ENCODE results near the gene BRPF1. TPM values are rescaled to one million over a fixed set of nuclear protein-coding genes. Genes with fewer than 3 reads are reported as not detected.
A peak's percentile ranks its signal among the peaks of the same experiment; 100 is the strongest.

The BRPF1 gene
- total and polyA plus RNA-seq, 4 donors, result 4.1 to 17.6 (median 11.6) TPM

DNA sequence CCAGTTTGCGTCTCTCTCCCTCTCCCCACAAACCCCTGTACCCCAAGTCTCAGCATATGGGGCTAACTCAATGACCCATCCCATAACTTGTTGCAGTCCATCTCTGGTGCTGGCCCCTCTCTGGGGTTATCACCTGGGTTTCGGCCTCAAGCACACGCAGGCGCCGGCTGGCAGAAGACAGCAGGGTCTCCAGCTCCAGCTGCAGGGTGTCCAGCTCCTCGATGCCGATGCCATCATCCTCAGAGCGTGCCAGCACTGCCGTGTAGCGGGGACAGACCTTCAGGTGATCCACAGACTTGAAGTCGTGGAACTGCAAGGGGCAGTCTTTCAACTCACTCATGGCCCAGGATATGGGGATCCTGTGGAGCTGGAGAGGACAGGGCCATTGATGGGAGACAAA is 59.6 kb downstream of the BRPF1 start:
- Histone ChIP-seq H3K4me3 (ENCODE audit: low read length in 2 of 2) (no peak overlapping the region), H3K4me1 (ENCODE audit: control insufficient read depth in 1 of 2, insufficient read depth in 2 of 2, low read length in 2 of 2) (no peaks in the 10 kb centered on the region), H3K27ac (ENCODE audit: low read depth in 1 of 2, low read length in 2 of 2) (no peak overlapping the region), H3K27me3 (ENCODE audit: control insufficient read depth in 1 of 2, insufficient read depth in 2 of 2, low read length in 1 of 2) (no peaks in the 10 kb centered on the region), H3K36me3 (ENCODE audit: control insufficient read depth in 1 of 2, insufficient read depth in 2 of 2, low read length in 1 of 2) (peaks cover 0 to 4% of the 10 kb centered on the region in 2 donors), H3K9me3 (ENCODE audit: control insufficient read depth, low read length) (no peaks in the 10 kb centered on the region)
- WGBS, 2 donors, result 84% methylated on average over 11 of the region's 11 CpGs
- ATAC-seq (ENCODE audit: low FRiP score) (no peak), DNase-seq (peak in 1 of 2 donors; percentile 55)
- intact Hi-C loops (cut with DNase I), result loop anchor here (5.0 kb wide), 1 partner anchor 39 kb away; no protein-coding TSS in a partner anchor

DNA sequence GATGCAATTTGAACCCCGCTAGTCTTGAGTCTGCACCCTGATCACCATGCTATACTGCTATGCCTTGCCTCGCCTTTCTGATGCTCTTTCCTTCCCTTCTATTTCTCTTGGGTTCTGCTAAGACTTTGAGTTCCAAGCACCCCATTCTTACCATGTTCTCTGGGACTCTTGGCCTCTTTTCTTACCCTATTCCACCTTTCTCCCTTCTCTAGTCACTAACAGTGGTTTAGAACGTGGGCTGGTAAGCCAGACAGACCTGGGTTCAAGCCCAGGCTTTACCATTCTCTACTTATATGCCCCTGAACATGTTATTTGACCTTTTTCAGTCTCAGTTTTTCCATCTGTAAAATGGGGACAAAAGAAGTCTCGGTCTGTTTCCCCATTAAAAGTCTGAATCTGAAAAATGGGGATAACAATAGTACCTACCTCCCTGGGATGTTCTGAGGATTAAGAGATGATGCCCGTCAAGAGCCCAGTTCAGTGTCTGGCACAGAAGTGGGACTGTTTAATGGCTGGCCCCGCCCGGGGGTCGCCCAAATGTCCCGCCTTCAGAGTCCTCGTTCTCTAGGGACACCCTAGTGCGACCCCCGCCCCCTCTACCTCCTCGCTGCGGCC is 60.4 kb downstream of the BRPF1 start:
- peak in 1 of 2 donors; percentile 0 for DNase-seq
- no peaks in the 10 kb centered on the region for H3K4me1 ChIP-seq (ENCODE audit: control insufficient read depth in 1 of 2, insufficient read depth in 2 of 2, low read length in 2 of 2)

DNA sequence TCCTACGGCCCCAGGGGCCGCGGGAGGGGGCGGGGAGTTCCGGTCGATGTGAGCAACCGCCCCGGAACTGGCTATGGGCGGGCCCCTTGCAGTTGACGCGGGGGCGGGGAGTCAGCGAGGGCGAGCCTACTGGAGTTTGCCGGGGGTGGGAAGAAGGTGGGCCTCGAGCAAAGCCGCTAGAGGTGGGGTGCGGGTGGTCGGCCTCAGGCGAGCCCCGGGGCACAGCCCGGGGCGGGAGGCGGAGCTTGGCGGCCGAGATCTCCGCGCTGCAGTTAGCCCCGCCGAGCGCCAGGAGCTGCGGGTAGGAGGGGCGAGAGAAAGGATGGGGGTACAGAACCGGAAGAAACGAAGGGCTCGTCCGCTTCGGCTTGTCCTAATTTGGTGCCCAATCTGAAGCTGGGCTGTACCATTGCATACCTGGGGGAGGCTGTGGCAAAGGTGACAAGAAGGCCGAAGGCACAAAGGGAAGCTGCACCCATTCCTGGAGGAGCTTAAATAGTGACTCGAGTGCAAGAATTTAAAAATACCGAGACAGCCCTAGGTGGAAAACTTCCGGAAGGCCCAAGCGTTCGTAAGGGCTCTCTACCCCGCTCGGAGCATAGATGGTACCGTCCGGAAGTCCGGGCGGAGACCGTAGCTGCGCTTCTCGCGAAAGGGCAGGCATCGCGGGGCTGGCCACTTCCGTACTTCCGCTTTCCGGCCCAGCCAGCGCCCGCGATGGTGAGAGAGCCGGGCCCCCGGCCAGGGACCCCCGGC is 61.0 kb downstream of the BRPF1 start, which contains the start of the genes ARPC4 and TADA3:
Gene ARPC4, plus strand, starts transcription at position 678 of the 756 bp plus-strand sequence. Its CDS starts 40 bp downstream, at position 718.
Gene TADA3, minus strand, starts transcription at position 69 of the 756 bp plus-strand sequence. CDS start 1,007 bp downstream, outside the sequence.
- ATAC-seq (ENCODE audit: low FRiP score) (peak; percentile 97), DNase-seq (peak; percentile 96 to 98)
- intact Hi-C loops (cut with DNase I), result loop anchor here (5.0 kb wide), 1 partner anchor 40 kb away; no protein-coding TSS in a partner anchor
- Histone ChIP-seq H3K27ac (ENCODE audit: low read depth in 1 of 2, low read length in 2 of 2) (peak within 1 kb of the TSS; percentile 74 to 79), H3K27me3 (ENCODE audit: control insufficient read depth in 1 of 2, insufficient read depth in 2 of 2, low read length in 1 of 2) (no peaks in the 10 kb centered on the region), H3K36me3 (ENCODE audit: control insufficient read depth in 1 of 2, insufficient read depth in 2 of 2, low read length in 1 of 2) (peaks cover 0 to 7% of the 10 kb centered on the region in 2 donors), H3K4me1 (ENCODE audit: control insufficient read depth in 1 of 2, insufficient read depth in 2 of 2, low read length in 2 of 2) (no peaks in the 10 kb centered on the region), H3K4me3 (ENCODE audit: low read length in 2 of 2) (peak within 1 kb of the TSS; percentile 87), H3K9me3 (ENCODE audit: control insufficient read depth, low read length) (no peaks in the 10 kb centered on the region)
- 0% methylated on average over 58 to 65 of the region's 65 CpGs for WGBS, 2 donors

More for the DNA sequence above, 60.4 kb downstream of the BRPF1 start:
- Histone ChIP-seq H3K4me3 (ENCODE audit: low read length in 2 of 2) (peak overlapping the region; percentile 87), H3K27me3 (ENCODE audit: control insufficient read depth in 1 of 2, insufficient read depth in 2 of 2, low read length in 1 of 2) (no peaks in the 10 kb centered on the region), H3K9me3 (ENCODE audit: control insufficient read depth, low read length) (no peaks in the 10 kb centered on the region), H3K36me3 (ENCODE audit: control insufficient read depth in 1 of 2, insufficient read depth in 2 of 2, low read length in 1 of 2) (peaks cover 0 to 4% of the 10 kb centered on the region in 2 donors), H3K27ac (ENCODE audit: low read depth in 1 of 2, low read length in 2 of 2) (peak overlapping the region; percentile 70)
- 12 to 14% methylated on average over 14 of the region's 14 CpGs for WGBS, 2 donors
- intact Hi-C loops (cut with DNase I), result loop anchor here (5.0 kb wide), 1 partner anchor 40 kb away; no protein-coding TSS in a partner anchor
- ATAC-seq (ENCODE audit: low FRiP score), result no peak

DNA sequence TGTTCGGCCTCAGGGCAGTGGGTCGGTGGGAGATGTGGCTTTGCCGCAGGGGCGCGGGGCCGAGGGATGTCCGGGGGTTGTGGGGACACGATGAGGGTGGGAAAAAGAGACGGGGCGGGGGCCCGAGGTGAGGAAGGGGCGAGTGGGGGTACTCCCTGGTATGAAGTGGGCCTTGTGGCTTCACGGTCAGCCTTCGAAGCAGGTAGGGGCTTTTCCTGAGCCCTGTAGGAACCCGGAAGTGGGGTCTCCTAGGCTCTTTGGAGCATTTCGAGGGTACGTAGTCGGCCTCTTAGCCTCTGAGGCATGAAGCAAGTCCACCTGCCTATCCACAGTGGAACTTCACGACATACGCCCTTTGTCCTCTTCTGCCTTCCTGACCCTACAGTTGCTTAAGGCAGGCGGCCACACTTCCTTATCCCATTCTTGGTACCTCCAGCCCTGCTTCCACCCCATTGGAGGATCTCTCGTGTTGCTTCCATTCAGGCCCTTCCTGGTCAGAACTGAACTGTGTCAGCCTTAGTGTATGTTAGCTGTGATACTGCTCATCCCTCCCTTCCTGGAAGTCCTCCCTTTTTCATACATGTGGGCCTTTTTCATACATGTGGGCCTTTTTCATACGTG is 61.7 kb downstream of the BRPF1 start:
- Histone ChIP-seq H3K9me3 (ENCODE audit: control insufficient read depth, low read length) (no peaks in the 10 kb centered on the region), H3K4me1 (ENCODE audit: control insufficient read depth in 1 of 2, insufficient read depth in 2 of 2, low read length in 2 of 2) (no peaks in the 10 kb centered on the region), H3K36me3 (ENCODE audit: control insufficient read depth in 1 of 2, insufficient read depth in 2 of 2, low read length in 1 of 2) (peaks cover 0 to 8% of the 10 kb centered on the region in 2 donors), H3K27me3 (ENCODE audit: control insufficient read depth in 1 of 2, insufficient read depth in 2 of 2, low read length in 1 of 2) (no peaks in the 10 kb centered on the region), H3K27ac (ENCODE audit: low read depth in 1 of 2, low read length in 2 of 2) (peak overlapping the region; percentile 64 to 79), H3K4me3 (ENCODE audit: low read length in 2 of 2) (peak overlapping the region; percentile 87)
- intact Hi-C loops (cut with DNase I), result loop anchor here (5.0 kb wide), 1 partner anchor 41 kb away; no protein-coding TSS in a partner anchor
- ATAC-seq (ENCODE audit: low FRiP score), result peak; percentile 16
- DNase-seq, result no peak
- WGBS, 2 donors, result 1 to 2% methylated on average over 23 of the region's 23 CpGs

DNA sequence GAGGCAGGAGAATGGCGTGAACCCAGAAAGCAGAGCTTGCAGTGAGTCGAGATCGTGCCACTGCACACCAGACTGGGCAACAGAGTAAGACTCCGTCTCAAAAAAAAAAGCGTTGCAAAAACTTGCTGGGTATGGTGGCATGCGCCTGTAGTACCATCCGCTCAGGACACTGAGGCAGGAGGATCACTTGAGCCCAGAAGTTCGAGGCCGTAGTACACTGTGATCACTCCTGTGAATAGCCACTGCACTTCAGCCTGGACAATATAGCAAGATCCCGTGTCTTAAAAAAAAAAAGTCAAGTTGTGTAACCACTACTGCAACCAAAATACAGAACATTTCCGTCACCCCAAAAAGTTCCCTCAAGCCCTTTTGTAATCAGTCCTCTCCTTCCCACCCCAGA is 62.9 kb downstream of the BRPF1 start:
- Histone ChIP-seq H3K4me3 (ENCODE audit: low read length in 2 of 2) (no peak overlapping the region), H3K27me3 (ENCODE audit: control insufficient read depth in 1 of 2, insufficient read depth in 2 of 2, low read length in 1 of 2) (no peaks in the 10 kb centered on the region), H3K27ac (ENCODE audit: low read depth in 1 of 2, low read length in 2 of 2) (no peak overlapping the region), H3K36me3 (ENCODE audit: control insufficient read depth in 1 of 2, insufficient read depth in 2 of 2, low read length in 1 of 2) (peaks cover 0 to 5% of the 10 kb centered on the region in 2 donors), H3K4me1 (ENCODE audit: control insufficient read depth in 1 of 2, insufficient read depth in 2 of 2, low read length in 2 of 2) (no peaks in the 10 kb centered on the region), H3K9me3 (ENCODE audit: control insufficient read depth, low read length) (no peaks in the 10 kb centered on the region)
- WGBS, 2 donors, result 95% methylated on average over 11 of the region's 11 CpGs
- peak in 1 of 2 donors; percentile 38 for DNase-seq
- no peak for ATAC-seq (ENCODE audit: low FRiP score)
- intact Hi-C loops (cut with DNase I), result loop anchor here (5.0 kb wide), 1 partner anchor 42 kb away; no protein-coding TSS in a partner anchor

DNA sequence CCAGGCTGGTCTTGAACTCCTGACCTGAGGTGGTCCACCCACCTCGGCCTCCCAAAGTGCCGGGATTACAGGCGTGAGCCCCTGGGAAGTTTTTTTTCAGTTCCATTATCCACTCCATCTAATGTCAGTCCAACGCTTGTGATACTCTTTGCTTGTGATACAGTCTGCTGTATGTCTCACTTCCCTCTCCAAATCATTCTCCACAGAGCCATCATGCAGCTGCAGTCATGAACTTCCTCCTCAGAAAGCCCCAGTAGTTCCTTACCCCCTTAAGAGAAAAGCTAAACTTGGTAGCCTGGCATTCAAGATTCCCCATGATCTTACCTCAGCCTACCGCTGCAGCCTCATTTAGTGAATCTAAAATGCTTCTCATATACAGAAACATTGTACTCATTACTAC is 63.7 kb downstream of the BRPF1 start:
- 83 to 84% methylated on average over 5 of the region's 5 CpGs for WGBS, 2 donors

DNA sequence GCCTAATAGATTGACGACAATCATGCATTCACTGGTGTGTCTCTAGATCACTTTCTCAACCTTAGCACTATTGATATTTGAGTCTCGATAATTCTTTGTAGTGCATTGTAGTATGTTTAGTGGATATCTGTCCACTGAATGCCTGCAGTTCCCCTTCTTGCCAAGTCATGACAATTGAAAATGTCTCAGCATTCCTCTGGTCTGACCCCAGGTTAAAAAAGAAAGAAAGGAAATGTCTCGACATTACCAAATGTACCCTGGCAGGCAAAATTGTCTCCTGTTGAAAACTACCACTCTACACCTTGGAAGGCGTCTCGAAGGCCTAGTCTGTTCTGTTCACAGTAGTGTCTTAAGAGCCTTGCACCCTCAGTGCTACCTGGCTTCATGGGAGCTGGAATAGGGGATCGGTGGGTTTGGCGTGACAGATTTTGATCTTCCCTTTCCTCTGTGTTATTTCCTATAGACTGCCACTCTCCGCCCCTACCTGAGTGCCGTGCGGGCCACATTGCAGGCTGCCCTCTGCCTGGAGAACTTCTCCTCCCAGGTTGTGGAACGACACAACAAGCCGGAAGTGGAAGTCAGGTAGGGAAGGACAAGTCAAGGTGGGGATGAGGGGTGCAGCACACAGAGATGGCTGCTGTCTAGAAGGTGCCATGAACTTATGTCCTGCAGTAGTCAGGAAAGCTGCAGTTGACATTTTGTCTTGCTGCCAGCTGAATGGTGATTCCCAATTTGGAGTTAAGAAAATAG is 65.8 kb downstream of the BRPF1 start:
- H3K27me3 ChIP-seq (ENCODE audit: control insufficient read depth in 1 of 2, insufficient read depth in 2 of 2, low read length in 1 of 2), result no peaks in the 10 kb centered on the region
- peaks cover 4 to 13% of the 10 kb centered on the region in 2 donors for H3K36me3 ChIP-seq (ENCODE audit: control insufficient read depth in 1 of 2, insufficient read depth in 2 of 2, low read length in 1 of 2)
- no peak overlapping the region for H3K27ac ChIP-seq (ENCODE audit: low read depth in 1 of 2, low read length in 2 of 2)
- DNase-seq (peak in 1 of 2 donors; percentile 54), ATAC-seq (ENCODE audit: low FRiP score) (no peak)
- intact Hi-C loops (cut with DNase I), result no loop called here
- WGBS, 2 donors, result 89% methylated on average over 12 of the region's 12 CpGs
- H3K9me3 ChIP-seq (ENCODE audit: control insufficient read depth, low read length), result no peaks in the 10 kb centered on the region
- no peaks in the 10 kb centered on the region for H3K4me1 ChIP-seq (ENCODE audit: control insufficient read depth in 1 of 2, insufficient read depth in 2 of 2, low read length in 2 of 2)
- no peak overlapping the region for H3K4me3 ChIP-seq (ENCODE audit: low read length in 2 of 2)

More for the DNA sequence above, 63.7 kb downstream of the BRPF1 start:
- Histone ChIP-seq H3K4me1 (ENCODE audit: control insufficient read depth in 1 of 2, insufficient read depth in 2 of 2, low read length in 2 of 2) (no peaks in the 10 kb centered on the region), H3K36me3 (ENCODE audit: control insufficient read depth in 1 of 2, insufficient read depth in 2 of 2, low read length in 1 of 2) (peaks cover 4 to 6% of the 10 kb centered on the region in 2 donors), H3K9me3 (ENCODE audit: control insufficient read depth, low read length) (no peaks in the 10 kb centered on the region), H3K27ac (ENCODE audit: low read depth in 1 of 2, low read length in 2 of 2) (no peak overlapping the region), H3K4me3 (ENCODE audit: low read length in 2 of 2) (no peak overlapping the region), H3K27me3 (ENCODE audit: control insufficient read depth in 1 of 2, insufficient read depth in 2 of 2, low read length in 1 of 2) (no peaks in the 10 kb centered on the region)
- intact Hi-C loops (cut with DNase I), result no loop called here
- DNase-seq (peak in 1 of 2 donors; percentile 17), ATAC-seq (ENCODE audit: low FRiP score) (no peak)
